Stimulated activated CD4-positive, alpha-beta T cell treated with anti-CD3 and anti-CD28 coated beads, Interleukin-2, amount 100 ng/mL, for 4 hours (primary cell): Measurements from ENCODE around the gene PCDHGA8.
"Not testable (repeated sequence)": the region's sequence is repeated elsewhere in the genome, so short reads cannot be mapped to it uniquely, and the experiment has no call there.

Experiments
- DNase-seq: peaks from one replicate; pipeline ENCODE4 v3.0.0-alpha.2; 2020; ENCODE audit warnings: low read depth

Gene PCDHGA8

DNA sequence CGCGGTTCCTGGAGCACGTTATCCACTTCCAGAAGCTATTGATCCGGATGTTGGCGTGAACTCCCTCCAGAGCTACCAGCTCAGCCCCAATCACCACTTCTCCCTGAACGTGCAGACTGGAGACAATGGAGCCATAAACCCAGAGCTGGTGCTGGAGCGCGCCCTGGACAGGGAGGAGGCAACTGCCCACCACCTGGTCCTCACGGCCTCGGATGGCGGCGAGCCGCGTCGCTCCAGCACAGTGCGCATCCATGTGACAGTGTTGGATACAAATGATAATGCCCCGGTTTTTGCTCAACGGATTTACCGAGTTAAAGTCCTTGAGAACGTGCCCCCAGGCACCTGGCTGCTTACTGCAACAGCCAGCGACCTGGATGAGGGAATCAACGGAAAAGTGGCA, 11.0 kb downstream of the PCDHGA8 start:
- no peak for DNase-seq

DNA sequence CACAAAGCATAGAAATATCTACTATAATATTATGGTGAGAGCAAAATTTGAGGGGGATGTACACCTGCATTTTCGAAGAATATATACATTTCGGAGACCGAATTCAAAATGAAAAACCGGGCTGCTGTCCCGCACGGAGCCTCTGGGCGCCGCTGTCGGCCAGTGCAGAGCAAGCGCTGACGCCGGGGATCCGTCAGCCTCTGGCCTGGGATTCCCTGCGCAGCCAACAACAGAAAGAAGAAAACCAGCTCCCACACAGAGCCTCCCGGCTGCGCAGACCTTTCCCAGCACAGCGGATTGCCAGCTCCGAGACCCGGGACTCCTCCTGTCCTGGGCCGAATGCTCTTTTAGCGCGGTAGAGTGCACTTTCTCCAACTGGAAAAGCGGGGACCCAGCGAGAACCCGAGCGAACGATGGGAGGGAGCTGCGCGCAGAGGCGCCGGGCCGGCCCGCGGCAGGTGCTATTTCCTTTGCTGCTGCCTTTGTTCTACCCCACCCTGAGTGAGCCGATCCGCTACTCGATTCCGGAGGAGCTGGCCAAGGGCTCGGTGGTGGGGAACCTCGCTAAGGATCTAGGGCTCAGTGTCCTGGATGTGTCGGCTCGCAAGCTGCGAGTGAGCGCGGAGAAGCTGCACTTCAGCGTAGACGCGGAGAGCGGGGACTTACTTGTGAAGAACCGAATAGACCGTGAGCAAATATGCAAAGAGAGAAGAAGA, 15.5 kb downstream of the PCDHGA8 start, which contains the start of gene PCDHGB6:
Gene PCDHGB6 (plus strand): TSS at position 232 of the 716 bp plus-strand sequence. CDS start 182 bp downstream, at position 414.
- DNase-seq, result not testable (repeated sequence)

DNA sequence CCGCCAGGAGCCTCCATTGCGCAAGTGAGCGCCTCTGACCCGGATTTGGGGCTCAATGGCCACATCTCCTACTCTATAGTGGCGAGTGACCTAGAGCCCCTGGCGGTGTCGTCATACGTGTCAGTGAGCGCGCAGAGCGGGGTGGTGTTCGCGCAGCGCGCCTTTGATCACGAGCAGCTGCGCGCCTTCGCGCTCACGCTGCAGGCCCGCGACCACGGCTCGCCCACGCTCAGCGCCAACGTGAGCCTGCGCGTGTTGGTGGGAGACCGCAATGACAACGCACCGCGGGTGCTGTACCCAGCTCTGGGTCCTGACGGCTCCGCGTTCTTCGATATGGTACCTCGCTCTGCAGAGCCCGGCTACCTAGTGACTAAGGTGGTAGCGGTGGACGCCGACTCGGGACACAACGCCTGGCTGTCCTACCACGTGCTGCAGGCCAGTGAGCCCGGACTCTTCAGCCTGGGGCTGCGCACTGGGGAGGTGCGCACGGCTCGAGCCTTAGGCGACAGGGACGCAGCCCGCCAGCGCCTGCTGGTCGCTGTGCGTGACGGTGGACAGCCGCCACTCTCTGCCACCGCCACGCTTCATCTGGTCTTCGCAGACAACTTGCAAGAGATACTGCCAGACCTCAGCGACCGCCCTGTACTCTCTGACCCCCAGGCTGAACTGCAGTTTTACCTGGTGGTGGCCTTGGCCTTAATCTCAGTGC, 17.3 kb downstream of the PCDHGA8 start:
- no peak for DNase-seq

DNA sequence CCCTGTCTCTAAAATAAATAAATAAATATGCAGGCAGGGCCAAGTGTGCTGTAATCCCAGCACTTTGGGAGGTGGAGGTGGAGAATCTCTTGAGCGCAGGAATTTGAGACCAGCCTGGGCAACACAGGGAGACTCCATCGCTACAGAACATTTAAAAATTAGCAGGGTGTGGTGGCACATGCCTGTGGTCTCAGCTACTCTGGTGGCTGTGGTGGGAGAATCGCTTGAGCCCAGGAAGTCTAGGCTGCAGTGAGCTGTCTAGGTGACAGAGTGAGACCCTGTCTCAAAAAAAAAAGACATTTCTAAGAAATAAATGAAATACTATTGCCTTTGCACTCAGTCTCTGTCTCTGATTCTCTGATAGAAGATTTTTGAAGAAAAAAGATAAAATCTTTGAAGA, 19.1 kb downstream of the PCDHGA8 start:
- DNase-seq, result no peak

DNA sequence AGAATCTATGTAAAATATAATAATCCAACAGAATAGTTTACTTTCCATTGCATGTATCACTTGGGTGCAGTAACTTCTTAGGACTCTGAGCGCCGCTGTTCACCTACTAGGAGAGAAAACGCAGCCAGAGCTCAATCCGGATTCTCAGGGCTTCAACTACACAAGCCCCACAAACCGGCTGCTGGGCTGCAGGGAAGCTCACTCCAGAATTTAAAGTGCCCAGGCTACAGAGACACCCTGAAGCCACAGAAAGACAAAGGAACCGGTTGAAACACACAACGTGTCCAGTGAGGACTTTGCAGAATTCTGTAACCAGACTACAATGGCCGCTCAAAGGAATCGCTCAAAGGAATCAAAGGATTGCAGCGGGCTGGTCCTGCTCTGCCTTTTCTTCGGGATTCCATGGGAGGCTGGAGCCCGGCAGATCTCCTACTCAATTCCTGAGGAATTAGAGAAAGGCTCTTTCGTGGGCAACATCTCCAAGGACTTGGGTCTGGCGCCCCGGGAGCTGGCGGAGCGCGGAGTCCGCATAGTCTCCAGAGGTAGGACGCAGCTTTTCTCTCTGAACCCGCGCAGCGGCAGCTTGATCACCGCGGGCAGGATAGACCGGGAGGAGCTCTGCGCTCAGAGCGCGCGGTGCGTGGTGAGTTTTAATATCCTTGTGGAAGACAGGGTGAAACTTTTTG, 20.6 kb downstream of the PCDHGA8 start, which contains the start of gene PCDHGA10:
Gene PCDHGA10 (plus strand): TSS at position 134 of the 686 bp plus-strand sequence. CDS start 189 bp downstream, at position 323.
- no peak for DNase-seq

DNA sequence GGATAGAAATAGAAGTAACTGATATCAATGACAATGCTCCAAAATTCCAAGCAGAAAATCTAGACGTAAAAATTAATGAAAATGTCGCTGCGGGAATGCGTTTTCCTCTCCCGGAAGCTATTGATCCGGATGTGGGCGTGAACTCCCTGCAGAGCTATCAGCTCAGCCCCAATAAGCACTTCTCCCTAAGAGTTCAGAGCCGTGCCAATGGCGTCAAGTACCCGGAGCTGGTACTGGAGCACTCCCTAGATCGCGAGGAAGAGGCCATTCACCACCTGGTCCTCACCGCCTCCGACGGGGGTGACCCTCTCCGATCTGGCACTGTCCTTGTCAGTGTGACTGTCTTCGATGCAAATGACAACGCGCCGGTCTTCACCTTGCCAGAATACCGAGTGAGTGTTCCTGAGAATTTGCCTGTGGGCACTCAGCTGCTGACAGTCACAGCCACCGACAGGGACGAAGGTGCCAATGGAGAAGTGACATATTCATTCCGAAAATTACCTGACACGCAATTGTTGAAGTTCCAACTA, 21.2 kb downstream of the PCDHGA8 start:
- DNase-seq, result no peak

DNA sequence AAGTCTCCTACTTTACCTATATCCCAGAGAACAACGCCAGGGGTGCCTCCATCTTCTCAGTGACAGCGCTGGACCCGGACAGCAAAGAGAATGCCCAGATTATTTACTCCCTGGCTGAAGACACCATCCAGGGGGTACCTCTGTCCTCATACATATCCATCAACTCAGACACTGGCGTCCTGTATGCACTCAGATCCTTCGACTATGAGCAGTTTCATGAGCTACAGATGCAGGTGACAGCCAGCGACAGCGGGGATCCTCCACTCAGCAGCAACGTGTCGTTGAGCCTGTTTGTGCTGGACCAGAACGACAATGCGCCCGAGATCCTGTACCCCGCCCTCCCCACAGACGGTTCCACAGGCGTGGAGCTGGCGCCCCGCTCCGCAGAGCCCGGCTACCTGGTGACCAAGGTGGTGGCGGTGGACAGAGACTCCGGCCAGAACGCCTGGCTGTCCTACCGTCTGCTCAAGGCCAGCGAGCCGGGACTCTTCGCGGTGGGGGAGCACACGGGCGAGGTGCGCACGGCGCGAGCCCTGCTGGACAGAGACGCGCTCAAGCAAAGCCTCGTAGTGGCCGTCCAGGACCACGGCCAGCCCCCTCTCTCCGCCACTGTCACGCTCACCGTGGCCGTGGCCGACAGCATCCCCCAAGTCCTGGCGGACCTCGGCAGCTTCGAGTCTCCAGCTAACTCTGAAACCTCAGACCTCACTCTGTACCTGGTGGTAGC, 22.3 kb downstream of the PCDHGA8 start:
- DNase-seq, result not testable (repeated sequence)

DNA sequence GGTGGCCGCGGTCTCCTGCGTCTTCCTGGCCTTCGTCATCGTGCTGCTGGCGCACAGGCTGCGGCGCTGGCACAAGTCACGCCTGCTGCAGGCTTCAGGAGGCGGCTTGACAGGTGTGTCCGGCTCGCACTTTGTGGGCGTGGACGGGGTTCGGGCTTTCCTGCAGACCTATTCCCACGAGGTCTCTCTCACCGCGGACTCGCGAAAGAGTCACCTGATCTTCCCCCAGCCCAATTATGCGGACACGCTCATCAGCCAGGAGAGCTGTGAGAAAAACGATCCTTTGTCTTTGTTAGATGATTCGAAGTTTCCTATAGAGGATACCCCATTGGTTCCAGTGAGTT, 22.8 kb downstream of the PCDHGA8 start:
- DNase-seq, result not testable (repeated sequence)

DNA sequence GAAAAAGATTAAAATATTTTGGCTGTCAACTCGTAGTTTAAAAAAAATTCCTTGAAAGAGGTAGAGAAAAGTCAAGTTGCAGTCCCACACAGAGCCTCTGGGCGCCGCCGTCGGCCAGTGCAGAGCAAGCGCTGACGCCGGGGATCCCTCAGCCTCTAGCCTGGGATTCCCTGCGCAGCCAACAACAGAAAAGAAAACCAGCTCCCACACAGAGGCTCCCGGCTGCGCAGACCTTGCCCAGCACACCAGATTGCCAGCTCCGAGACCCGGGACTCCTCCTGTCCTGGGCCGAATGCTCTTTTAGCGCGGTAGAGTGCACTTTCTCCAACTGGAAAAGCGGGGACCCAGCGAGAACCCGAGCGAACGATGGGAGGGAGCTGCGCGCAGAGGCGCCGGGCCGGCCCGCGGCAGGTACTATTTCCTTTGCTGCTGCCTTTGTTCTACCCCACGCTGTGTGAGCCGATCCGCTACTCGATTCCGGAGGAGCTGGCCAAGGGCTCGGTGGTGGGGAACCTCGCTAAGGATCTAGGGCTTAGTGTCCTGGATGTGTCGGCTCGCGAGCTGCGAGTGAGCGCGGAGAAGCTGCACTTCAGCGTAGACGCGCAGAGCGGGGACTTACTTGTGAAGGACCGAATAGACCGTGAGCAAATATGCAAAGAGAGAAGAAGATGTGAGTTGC, 25.2 kb downstream of the PCDHGA8 start, which contains the start of gene PCDHGB7:
Gene PCDHGB7 (plus strand): TSS at position 184 of the 679 bp plus-strand sequence. CDS start 183 bp downstream, at position 367.
- DNase-seq, result not testable (repeated sequence)

DNA sequence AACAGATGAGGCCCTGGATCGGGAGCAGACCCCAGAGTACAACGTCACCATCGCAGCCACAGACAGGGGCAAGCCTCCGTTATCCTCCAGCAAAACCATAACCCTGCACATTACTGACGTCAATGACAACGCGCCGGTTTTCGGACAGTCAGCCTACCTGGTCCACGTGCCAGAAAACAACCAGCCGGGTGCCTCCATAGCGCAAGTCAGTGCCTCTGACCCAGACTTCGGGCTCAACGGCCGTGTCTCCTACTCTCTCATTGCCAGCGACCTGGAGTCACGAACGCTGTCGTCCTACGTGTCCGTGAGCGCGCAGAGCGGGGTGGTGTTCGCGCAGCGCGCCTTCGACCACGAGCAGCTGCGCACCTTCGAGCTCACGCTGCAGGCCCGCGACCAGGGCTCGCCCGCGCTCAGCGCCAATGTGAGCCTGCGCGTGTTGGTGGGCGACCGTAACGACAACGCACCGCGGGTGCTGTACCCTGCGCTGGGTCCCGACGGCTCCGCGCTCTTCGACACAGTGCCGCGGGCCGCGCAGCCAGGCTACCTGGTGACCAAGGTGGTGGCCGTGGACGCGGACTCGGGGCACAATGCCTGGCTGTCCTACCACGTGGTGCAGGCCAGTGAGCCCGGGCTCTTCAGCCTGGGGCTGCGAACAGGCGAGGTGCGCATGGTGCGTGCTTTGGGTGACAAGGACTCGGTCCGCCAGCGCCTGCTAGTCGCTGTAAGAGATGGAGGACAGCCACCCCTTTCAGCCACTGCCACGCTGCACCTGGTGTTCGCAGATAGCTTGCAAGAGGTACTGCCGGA, 26.8 kb downstream of the PCDHGA8 start:
- no peak for DNase-seq

DNA sequence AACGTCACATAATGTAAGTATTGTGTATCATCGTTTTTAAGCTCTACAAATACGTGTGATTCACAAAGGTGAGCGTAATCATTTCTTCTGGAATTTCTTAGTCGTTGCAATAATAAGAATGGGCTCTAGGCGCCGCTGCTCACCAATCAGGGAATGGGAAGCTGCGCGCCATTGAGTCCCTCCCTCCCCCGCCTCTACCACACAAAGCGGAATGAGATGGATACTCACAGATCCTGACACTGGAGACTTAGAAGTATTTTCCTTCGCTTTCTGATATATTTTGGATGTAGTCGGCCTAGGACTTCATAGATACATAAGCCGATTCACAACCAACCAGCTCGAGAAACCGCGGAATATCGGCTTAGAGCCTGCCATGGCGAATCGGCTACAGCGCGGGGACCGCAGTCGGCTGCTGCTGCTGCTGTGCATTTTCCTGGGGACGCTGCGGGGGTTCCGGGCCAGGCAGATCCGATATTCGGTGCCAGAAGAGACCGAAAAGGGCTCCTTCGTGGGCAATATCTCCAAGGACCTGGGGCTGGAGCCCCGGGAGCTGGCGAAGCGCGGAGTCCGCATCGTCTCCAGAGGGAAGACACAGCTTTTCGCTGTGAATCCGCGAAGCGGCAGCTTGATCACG, 28.5 kb downstream of the PCDHGA8 start, which contains the start of gene PCDHGA11:
Gene PCDHGA11 (plus strand): TSS at position 197 of the 634 bp plus-strand sequence. CDS start 177 bp downstream, at position 374.
- DNase-seq, result no peak

DNA sequence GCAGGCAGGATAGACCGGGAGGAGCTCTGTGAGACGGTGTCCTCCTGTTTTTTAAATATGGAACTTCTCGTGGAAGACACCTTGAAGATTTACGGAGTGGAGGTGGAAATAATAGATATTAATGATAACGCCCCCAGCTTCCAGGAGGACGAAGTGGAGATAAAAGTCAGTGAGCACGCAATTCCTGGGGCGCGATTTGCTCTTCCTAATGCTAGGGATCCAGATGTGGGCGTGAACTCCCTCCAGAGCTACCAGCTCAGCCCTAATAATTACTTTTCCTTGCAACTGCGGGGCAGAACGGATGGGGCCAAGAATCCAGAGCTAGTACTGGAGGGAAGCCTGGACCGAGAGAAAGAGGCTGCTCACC, 29.0 kb downstream of the PCDHGA8 start:
- no peak for DNase-seq

DNA sequence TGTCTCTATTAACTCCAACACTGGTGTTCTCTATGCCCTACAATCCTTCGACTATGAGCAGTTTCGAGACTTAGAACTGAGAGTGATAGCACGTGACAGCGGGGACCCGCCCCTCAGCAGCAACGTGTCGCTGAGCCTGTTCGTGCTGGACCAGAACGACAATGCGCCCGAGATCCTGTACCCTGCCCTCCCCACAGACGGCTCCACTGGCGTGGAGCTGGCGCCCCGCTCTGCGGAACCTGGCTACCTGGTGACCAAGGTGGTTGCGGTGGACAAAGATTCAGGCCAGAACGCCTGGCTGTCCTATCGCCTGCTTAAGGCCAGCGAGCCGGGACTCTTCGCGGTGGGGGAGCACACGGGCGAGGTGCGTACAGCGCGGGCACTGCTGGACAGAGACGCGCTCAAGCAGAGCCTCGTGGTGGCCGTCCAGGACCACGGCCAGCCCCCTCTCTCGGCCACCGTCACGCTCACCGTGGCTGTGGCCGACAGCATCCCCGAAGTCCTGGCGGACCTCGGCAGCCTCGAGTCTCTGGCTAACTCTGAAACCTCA, 30.4 kb downstream of the PCDHGA8 start:
- no peak for DNase-seq

DNA sequence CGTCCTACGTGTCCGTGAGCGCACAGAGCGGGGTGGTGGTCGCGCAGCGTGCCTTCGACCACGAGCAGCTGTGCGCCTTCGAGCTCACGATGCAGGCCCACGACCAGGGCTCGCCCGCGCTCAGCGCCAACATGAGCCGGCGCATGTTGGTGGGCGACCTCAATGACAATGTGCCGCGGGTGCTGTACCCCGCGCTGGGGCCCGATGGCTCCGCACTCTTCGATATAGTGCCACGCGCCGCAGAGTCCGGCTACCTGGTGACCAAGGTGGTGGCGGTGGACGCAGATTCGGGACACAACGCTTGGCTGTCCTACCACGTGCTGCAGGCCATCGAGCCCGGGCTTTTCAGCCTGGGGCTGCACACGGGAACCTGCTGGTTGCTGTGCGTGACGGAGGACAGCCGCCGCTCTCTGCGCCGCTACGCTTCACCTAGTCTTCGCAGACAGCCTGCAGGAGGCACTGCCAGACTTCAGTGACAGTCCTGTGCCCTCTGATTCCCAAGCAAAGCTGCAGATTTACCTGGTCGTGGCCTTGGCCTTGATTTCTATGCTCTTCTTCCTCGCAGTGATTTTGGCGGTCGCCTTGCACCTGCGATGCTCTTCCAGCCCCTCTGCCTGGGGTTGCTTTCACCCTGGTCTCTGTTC, 35.5 kb downstream of the PCDHGA8 start:
- no peak for DNase-seq

DNA sequence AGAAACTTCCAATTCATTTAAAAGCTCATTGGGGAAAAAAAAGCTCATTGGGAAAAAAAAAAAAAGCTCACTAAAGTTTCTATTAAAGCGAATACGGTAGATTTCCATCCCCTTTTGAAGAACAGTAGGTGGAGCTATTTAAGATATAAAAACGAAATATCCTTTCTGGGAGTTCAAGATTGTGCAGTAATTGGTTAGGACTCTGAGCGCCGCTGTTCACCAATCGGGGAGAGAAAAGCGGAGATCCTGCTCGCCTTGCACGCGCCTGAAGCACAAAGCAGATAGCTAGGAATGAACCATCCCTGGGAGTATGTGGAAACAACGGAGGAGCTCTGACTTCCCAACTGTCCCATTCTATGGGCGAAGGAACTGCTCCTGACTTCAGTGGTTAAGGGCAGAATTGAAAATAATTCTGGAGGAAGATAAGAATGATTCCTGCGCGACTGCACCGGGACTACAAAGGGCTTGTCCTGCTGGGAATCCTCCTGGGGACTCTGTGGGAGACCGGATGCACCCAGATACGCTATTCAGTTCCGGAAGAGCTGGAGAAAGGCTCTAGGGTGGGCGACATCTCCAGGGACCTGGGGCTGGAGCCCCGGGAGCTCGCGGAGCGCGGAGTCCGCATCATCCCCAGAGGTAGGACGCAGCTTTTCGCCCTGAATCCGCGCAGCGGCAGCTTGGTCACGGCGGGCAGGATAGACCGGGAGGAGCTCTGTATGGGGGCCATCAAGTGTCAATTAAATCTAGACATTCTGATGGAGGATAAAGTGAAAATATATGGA, 38.1 kb downstream of the PCDHGA8 start, which contains the start of gene PCDHGA12:
Gene PCDHGA12 (plus strand): TSS at position 176 of the 782 bp plus-strand sequence. CDS start 253 bp downstream, at position 429.
- DNase-seq, result no peak

DNA sequence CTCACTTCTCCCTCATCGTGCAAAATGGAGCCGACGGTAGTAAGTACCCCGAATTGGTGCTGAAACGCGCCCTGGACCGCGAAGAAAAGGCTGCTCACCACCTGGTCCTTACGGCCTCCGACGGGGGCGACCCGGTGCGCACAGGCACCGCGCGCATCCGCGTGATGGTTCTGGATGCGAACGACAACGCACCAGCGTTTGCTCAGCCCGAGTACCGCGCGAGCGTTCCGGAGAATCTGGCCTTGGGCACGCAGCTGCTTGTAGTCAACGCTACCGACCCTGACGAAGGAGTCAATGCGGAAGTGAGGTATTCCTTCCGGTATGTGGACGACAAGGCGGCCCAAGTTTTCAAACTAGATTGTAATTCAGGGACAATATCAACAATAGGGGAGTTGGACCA, 38.9 kb downstream of the PCDHGA8 start:
- no peak for DNase-seq

DNA sequence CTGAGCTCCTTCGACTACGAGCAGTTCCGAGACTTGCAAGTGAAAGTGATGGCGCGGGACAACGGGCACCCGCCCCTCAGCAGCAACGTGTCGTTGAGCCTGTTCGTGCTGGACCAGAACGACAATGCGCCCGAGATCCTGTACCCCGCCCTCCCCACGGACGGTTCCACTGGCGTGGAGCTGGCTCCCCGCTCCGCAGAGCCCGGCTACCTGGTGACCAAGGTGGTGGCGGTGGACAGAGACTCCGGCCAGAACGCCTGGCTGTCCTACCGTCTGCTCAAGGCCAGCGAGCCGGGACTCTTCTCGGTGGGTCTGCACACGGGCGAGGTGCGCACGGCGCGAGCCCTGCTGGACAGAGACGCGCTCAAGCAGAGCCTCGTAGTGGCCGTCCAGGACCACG, 39.9 kb downstream of the PCDHGA8 start:
- not testable (repeated sequence) for DNase-seq

DNA sequence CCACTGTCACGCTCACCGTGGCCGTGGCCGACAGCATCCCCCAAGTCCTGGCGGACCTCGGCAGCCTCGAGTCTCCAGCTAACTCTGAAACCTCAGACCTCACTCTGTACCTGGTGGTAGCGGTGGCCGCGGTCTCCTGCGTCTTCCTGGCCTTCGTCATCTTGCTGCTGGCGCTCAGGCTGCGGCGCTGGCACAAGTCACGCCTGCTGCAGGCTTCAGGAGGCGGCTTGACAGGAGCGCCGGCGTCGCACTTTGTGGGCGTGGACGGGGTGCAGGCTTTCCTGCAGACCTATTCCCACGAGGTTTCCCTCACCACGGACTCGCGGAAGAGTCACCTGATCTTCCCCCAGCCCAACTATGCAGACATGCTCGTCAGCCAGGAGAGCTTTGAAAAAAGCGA, 40.3 kb downstream of the PCDHGA8 start:
- not testable (repeated sequence) for DNase-seq
